Tibial nerve (tissue), 3 donors: ENCODE results near the gene PRRT1.

Source experiments
- EP300 ChIP-seq, 2 donors: sonication (generic); formaldehyde crosslinking; IDR thresholded peaks; one replicate each; pipeline ENCODE4 v1.6.1; 2017; ENCODE audit warnings: antibody characterized with exemption in 2 of 2, mild to moderate bottlenecking in 1 of 2
- POLR2A ChIP-seq, 2 donors: fragments of 450-650 bp; IDR thresholded peaks; one replicate each; pipeline ENCODE4 v1.6.1; 2017; ENCODE audit warnings: antibody characterized with exemption in 2 of 2, mild to moderate bottlenecking in 2 of 2, moderate library complexity in 2 of 2

DNA sequence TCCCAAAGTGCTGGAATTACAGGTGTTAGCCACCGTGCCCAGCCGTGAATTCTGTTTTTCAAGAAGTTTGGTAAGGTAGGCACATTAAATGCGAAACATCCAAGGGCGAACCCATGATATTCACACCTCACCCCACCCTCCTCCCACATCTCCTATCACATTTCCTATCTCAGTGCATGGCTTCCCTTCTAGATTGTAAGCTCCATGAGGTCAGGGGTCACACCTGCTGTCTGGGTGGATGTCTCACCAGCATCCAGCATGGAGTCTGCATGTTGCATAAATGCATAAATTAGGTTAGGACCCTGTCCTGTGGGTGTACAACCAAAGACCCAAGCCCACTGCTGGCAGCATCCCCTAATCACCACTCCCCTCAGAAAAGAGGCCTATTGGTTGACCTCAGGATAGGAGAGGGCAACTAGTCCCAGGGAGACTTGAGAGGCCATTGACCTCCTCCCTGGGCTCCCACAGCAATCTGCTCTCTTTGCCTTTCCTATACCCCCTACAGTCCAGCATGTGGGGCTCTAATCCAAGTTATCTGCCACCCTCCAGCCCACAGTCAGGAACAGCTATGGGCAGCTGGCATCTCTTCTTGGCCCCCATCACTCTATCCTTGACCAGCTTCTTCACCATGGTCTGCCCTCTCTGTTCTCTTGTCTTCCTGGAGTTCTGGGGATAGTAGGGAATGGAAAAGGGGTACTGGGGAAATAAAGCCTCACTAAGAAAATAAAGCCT lies 4.2 kb downstream of the PRRT1 start:
- TF ChIP-seq POLR2A (IDR thresholded peaks at IDR 0.05) (no peak), EP300 (IDR thresholded peaks at IDR 0.05) (no peak)
